Brain pericyte (primary cell): ENCODE data around the gene NDUFA5.
"Not testable (repeated sequence)": the region's sequence is repeated elsewhere in the genome, so short reads cannot be mapped to it uniquely, and the experiment has no call there.

Experiments
- DNase-seq: peaks from one replicate; pipeline ENCODE4 v3.0.0-alpha.2; 2012; ENCODE audit warnings: low read depth, low spot score

Gene NDUFA5

DNA sequence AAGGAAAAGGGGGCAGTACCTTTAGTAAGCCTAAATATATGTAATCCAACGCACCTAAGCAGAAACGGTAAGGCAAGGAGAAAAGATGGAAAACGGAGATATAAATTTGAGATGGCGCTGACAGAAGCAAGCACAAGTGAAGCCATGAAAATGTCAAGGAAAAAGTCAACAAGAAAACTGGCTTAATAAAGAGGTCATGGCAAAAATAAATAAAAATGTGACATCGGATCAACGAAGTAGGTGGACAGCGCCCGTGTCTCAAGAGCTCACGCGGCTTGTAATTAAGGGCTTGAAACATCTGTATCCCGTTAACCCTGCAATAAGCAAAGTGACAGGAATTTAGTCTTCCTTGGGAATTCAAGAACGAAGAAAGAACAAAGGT lies 611 bp downstream of the NDUFA5 start:
- no peak for DNase-seq

DNA sequence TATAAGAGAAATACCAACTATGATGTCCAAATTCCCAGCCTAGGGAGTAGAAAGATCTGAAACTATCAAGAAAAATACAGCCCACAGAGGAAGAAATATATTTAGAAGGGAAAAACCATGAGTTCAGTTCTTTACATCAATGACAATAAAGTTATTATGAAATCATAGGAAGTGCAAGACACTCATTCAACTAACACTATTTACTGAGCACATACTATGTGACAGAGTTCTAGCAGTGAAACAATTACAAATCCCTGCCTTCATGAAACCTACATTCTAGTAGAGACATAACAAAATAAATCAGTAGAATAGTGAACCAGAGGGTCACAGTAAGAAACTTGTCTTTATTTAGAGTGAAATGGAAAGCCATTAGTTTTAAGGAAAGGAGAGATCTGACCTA lies 2.1 kb downstream of the NDUFA5 start:
- no peak for DNase-seq

DNA sequence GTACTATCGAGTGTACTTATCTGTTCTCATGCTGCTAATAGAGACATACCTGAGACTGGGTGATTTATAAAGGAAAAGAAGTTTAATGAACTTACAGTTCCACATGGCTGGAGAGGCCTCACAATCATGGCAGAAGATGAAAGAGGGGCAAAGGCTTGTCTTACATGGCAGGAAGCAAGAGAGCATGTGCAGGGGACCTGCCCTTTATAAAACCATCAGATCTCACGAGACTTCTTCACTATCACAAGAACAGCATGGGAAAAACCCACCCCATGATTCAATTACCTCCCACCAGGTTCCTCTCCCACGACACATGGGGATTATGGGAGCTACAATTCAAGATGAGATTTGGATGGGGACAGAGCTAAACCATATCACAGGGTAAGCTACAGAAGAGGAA lies 4.5 kb downstream of the NDUFA5 start:
- no peak for DNase-seq

DNA sequence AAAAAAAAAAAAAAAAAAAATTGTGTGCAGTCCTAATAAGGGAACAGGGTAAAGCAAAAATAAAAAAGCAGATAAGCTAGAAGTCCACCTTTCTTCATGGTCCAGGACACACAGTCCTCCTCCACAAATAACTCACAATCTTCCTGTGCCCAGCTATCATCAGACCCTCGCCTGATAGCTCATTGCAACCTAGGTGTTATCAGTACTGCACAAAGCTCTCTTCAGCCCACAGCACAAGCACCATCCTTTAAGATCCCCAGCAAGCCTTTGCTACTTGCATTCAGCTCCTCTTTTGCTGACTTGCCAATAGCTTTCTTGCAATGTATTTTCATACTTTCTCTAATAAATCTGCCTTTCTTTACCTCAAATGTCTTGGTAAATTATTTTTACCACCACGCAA lies 5.0 kb downstream of the NDUFA5 start:
- no peak for DNase-seq

DNA sequence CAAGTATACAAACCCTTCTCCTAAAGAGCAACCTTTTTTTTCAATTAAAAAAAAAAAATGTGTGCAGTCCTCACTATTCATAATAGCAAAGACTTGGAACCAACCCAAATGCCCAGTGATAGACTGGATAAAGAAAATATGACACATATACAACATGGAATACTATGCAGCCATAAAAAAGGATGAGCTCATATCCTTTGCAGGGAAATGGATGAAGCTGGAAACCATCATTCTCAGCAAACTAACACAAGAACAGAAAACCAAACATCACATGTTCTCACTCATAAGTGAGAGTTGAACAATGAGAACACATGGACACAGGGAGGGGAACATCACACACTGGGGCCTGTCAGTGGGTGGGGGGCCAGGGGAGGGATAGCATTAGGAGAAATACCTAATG lies 5.5 kb downstream of the NDUFA5 start:
- not testable (repeated sequence) for DNase-seq

DNA sequence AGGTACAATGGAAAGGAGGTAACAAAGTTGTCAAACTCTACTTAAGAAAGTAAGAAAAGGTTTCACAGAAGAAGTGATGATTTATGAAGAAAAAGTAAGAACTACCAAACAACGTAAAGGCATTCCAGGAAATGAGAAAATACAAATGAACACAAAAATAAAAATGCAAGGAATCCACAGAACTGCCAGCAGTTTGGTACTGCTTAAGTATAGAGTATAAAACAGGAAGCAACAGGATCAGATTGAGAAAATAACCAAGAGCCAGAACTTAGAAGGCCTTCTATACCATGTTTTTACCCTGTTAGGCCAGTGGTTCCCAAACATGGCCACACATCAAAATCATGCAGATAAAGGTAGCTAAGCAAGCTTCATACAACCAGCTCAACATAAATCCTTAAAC lies 9.2 kb downstream of the NDUFA5 start:
- no peak for DNase-seq

DNA sequence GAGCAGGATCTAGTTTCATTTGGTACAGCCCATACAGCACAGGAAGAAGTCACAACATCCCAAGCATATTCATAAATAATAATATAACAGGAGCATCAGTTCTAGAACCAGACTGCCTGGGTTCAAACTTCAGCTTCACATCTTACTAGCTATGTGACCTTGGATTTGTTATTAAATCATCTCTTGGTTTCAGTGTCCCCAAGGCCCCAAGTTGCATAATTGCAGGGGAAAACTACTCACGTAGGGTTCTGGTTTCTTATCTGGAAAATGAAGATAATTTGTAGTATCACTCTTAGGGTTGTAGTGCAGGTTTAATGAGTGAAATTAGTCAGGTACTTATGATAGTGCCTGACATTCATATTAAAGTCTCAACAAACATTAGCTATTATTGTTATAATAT lies 17.7 kb downstream of the NDUFA5 start:
- no peak for DNase-seq

DNA sequence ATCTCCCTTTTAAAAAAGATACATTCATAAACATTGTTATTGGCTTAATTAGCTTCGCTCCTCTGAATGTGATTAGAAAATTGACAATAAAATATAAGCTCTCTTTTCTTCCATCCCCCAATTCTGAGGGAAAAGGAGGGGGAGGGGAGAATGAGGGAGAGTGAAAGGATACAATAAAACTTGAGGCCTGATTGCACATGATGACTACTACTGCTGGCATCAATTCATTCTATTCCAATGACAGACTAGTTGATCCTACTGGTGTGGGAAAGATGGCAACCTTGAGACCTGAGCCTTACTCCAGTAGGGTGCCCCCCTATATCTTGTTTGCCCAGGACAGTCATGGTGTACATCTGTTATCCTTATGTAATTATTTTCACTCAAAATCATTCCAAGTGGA lies 18.7 kb downstream of the NDUFA5 start:
- no peak for DNase-seq

DNA sequence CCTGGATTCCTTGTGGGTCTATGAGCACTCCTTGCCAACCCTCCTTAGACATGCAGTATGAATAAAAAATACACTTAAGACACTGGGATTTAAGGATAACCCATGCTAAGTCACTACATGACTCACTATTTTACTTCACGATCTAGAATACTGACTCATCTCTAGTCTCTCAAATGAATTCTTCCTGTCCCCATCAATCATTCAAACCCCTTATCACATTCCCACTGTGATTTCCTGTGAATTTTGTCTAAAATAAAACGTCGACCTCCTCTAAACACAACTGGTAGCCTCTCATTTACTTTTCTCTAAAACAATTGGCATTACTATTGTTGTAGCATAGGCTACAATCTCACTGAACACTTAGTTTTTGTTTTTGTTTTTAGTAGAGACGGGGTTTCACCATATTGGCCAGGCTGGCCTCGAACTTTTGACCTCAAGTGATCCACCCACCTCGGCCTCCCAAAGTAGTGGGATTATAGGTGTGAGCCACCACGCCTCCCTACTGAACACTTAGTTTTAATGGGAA lies 19.4 kb downstream of the NDUFA5 start:
- no peak for DNase-seq

DNA sequence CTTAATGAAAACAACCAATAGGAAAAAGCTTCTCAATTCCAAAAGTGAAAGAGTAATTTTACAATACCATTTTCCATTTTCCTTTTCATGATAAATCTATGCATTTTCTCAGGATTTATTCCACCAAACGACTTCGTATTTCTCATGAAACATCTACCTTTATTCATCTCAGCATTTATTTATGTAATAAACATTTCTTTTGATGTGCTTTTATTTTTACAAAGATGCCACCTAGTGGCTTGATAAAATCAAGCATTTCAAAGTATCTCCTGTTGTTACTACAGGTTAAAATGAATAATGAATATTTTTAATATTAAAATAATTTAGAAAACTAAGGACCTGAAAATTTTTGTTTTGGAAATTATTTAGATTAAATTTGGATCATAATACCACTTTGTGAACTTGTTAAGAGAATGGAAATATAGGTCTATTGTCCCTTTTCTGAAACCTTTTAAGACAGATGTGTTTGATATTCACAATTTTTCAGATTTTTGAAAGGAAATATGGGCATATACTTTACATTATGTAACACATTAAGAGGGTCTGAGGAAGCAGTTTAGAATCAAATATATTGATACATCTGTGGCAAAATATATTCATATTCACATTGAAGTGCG lies 20.5 kb downstream of the NDUFA5 start:
- DNase-seq: no peak

DNA sequence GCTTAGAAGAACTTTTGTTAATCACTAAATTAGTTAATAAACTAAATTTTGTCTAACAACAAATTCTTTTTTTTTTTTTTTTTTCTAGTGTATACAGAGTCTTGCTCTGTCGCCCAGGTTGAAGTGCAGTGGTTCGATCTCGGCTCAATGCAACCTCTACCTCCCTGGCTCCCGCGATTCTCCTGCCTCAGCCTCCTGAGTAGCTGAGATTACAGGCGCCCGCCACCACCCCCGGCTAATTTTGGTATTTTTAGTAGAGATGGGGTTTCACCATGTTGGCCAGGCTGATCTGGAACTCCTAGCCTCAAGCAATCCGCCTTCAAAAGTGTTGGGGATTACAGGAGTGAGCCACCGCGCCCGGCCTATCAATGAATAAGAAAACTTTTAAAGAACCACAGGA lies 22.1 kb downstream of the NDUFA5 start:
- no peak for DNase-seq

DNA sequence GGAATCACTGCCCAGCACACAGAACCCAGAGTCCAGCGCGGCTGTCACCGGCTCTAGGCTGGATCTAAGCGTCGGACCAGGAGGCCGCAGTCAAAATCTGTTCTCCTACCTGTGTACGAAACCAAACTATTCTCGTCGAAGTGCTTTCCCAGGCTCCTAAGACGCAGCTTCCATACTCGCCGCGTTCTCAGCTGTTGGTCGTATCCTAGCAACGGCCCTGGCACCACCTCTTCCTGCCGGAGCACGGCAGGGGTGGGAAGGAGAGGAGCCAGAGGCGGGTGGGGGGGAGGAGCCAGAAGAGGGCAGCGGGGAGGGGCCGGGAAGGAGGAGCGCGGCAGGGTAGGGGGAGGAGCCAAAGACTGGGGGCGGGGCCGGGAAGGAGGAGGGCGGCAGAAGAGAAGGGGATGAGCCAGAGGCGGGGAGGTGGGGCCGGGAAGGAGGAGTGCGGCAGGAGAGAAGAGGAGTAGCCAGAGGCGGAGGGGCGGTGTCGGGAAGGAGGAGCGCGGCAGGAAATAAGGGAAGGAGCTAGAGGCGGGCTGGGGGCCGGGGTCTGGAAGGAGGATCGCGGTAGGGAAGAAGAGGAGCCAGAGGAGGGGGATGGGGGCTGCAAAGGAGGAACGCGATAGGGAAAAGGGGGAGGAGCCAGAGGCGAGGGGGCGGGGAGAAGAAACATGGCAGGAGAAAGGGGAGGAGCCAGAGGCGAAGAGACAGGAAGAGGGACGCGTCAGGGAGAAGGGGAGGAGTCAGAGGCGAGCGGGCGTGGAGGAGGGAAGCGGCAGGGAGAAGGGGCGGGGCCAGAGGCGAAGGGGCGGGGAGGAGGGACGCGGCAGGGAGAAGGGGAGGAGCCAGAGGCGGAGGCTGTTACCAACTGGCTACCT lies 23.0 kb downstream of the NDUFA5 start, which contains the start of gene IQUB:
Gene IQUB, minus strand, starts transcription at position 213 of the 878 bp plus-strand sequence. CDS start 22,255 bp downstream, outside the sequence.
- DNase-seq: peak; percentile 87

DNA sequence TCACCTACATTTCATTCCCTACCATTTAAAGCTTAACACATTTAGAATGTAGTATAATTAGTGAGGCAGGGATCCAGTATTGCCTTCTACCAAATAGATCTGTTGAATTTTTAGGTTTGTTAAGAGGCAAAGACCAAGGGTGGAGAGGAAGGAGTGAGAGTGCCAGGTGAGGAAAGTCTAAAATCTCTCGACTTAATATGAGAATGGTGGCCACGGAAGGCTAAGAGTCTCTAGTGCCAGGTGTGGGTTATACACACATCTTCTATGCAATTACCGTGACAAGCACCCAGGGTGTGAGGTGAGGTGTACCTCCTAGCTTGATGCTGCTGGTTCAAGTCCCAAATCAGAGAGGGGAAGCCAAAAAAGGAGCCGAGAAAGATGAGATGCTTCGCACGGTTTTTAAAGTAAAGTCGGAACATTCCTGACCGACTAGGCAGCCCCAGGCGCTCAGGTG lies 23.7 kb downstream of the NDUFA5 start:
- DNase-seq: no peak

DNA sequence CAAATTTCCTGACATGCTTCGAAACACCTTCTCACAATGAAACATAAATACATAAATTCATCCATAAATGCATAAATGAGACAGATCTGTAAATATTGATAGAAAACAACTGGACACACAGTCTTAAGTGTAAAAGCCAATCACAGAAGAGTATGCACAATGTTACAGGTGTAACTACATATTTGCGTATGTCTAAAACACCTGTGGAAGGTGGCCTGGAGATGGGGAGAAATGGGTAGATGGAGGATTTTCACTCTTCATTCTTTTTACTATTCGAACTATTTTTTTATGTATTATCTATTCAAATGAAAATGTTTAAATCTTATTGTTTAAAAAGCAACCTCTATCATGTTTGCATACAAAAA lies 24.1 kb downstream of the NDUFA5 start:
- DNase-seq: no peak

DNA sequence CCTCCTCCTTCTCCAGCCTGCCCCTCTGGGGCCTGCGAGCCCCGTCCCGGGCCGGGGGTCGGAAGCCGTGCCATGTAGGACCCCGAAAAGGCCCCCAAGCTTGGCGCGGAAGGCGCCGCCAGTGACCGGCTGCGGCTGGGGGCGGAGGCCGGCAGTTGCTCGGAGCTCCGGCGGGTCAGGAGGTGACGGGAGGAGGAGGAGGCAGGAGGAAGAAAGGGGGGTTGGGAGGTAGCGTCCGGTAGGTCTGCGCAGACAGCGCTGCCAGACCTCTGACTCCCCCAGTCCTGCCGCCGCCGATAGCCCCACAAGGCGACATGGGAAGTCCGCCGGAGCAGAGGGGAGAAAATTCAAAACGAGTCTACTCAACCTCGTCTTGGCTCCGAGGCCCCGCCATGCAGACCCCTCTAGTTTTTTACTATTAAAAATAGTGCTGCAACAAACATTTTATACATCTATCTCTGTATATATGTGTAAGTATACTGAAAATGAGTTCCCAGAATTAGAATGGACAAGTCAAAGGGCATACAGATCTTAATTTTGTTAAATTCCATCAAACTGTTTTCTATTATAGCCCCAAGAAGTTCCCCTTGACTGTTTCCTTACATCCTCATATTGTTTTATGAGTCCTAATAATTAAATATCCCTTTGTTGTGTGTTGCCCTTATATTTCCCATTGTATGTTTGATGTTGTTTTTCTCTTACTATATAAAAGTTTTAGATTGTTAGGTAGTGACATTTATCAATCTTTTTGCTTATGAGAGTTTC lies 24.6 kb downstream of the NDUFA5 start:
- DNase-seq: not testable (repeated sequence)

DNA sequence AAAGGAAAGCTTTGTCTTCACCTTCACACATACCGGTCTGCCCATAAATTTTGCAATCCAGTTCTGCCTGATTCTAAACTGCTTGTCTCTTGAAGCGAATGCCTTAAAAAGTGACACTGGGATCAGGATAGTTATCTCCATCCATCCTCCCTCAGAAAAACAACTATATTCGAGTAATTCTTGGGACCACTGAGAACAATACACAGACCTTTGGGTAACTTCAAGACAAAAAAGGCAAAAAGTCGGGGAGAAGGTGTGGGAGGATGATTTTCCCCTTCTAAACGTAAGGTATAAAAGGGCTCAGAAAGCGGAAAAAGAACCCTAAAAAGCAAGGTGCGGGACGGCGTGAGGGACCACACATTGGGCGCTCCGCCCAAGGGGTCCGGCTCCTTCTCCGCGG lies 25.3 kb downstream of the NDUFA5 start:
- DNase-seq: not testable (repeated sequence)

DNA sequence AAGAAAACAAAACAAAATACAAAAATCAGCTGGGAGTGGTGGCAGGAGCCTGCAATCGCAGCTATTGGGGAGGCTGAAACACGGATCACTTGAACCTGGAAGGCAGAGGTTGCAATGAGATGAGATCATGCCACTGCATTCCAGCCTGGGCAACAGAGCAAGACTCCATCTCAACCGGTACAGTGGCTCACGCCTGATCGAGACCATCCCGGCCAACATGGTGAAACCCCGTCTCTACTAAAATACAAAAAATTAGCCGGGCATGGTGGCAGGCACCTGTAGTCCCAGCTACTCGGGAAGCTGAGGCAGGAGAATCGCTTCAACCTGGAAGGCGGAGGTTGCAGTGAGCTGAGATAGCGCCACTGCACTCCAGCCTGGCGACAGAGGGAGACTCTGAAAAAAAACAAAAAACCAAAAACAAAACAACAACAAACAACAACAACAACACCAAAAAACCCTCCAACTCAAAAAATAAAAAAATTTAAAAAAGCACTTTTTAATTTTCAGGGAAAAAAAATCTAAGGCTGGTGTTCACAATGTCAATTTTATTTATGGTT lies 27.5 kb downstream of the NDUFA5 start:
- not testable (repeated sequence) for DNase-seq

DNA sequence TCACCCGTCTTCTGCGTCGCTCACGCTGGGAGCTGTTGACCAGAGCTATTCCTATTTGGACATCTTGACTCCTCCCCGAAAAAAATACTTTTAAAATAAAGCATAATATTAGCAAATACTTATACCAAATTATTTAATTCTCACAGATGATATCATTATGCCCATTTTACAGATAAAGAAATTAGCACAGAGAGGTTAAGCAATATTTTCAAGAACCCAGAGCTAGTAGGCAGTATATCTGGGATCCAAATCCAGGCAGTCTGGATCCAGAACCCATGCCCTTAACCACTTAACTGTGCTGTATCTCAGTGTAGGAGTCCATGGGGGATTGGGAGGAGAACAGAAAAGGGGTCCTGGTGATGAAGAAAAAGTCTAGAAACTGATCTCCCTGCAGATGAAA lies 29.4 kb downstream of the NDUFA5 start:
- no peak for DNase-seq

DNA sequence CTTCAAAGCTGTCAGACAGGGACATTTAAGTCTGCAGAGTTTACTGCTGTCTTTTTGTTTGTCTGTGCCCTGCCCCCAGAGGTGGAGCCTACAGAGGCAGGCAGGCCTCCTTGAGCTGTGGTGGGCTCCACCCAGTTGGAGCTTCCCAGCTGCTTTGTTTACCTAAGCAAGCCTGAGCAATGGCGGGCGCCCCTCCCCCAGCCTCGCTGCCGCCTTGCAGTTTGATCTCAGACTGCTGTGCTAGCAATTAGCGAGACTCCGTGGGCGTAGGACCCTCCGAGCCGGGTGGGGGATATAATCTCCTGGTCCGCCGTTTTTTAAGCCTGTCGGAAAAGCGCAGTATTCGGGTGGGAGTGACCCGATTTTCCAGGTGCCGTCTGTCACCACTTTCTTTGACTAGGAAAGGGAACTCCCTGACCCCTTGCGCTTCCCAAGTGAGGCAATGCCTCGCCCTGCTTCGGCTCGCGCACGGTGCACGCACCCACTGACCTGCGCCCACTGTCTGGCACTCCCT lies 29.8 kb downstream of the NDUFA5 start:
- DNase-seq: not testable (repeated sequence)

DNA sequence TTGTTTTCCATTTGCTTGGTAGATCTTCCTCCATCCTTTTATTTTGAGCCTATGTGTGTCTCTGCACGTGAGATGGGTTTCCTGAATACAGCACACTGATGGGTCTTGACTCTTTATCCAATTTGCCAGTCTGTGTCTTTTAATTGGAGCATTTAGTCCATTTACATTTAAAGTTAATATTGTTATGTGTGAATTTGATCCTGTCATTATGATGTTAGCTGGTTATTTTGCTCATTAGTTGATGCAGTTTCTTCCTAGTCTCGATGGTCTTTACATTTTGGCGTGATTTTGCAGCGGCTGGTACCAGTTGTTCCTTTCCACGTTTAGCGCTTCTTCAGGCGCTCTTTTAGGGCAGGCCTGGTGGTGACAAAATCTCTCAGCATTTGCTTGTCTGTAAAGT lies 31.1 kb downstream of the NDUFA5 start:
- DNase-seq: not testable (repeated sequence)

DNA sequence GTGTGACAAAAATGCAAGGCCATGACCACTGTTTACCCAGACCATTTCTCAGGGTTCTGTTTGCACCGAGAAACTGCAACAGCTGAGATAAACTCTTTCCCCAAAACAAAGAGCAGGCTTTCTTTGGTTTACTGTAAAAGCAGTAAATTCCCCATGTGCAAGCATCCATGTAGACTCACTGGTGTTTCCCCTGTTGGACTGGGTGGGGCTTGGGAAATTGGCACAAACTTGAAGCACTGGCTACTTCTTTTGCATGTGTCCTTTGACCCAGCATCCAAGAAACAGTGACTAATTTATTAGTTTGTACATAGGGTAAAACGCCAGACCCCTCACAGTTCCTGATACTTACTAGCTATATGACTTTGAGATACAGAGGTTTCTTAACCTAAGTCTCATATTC lies 35.6 kb downstream of the NDUFA5 start:
- no peak for DNase-seq

DNA sequence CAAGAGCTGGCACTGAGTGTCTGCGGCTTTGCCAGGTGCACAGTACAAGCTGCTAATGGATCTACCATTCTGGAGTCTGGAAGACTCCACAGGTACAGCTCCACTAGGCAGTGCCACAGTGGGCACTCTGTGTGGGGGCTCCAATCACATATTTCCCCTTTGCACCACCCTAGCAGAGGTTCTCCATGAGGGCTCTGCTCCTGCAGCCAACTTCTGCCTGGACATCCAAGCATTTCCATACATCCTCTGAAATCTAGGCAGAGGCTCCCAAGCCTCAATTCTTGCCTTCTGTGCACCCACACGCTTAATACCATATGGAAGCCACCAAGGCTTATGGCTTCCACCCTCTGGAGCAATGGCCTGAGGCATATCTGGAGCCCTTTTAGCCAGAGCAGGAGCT lies 52.4 kb downstream of the NDUFA5 start:
- DNase-seq: no peak
